ENCODE measurements around the gene INPP5A.

- TF ChIP-seq POLR2A (IDR thresholded peaks at IDR 0.05) (no peak), CTCF (IDR thresholded peaks at IDR 0.05) (no peak), POLR2AphosphoS5 (IDR thresholded peaks at IDR 0.05) (no peak)
Measured at GRCh38 chr10:132509506-132510173, 27.9 kb upstream of the INPP5A start.

Measured in sigmoid colon (tissue), 4 donors.